ENCODE measurements around the gene TCEA2. TPM values are rescaled to one million over a fixed set of nuclear protein-coding genes. Genes with fewer than 3 reads are reported as not detected.

Gene TCEA2
- total and polyA plus RNA-seq, 2 of the 13 experiments (the other 11 are each of a cell fraction or from before 2014, with no cell fraction given) = 28.1 to 33.7 TPM

DNA sequence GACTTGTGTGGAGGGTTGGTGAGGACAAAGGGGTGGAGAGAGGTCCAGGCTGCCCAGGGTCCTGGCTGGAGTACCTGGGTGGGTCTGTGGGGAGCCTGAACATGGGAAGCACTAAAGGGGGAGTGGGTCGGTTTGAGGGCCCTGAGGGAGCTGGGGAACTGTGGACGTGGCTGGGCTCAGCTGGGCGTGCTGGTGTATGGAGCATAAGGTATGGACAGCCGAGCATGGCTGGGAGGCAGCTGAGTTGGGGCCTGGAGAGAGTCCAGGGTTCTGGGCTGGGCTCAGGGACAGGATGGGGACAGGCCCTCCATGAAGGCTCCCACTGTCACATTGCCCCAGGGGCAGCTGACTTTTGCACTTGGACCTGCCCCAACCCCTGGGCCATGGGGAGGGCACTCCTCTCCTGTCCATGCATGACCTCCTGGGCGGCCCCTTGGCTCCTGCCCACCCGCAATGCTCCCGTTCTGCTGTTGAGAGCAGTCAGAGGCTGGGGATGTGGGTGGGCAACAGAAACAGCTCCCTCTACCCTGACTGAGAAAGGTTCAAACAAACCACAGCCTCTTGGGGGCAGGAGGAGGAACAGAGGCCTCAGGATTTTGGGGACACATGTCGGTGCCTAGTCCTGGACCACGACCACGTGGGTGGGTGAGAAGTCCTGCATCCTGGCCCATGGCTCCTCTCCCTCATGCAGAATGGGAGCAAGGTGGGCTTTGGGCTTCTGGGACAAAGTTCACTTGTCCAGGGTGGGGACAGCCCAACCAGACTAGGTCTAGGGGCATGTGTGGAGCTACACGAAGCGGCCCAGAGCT, 22.6 kb upstream of the TCEA2 start (continued):
- TF ChIP-seq, protein P1, sequence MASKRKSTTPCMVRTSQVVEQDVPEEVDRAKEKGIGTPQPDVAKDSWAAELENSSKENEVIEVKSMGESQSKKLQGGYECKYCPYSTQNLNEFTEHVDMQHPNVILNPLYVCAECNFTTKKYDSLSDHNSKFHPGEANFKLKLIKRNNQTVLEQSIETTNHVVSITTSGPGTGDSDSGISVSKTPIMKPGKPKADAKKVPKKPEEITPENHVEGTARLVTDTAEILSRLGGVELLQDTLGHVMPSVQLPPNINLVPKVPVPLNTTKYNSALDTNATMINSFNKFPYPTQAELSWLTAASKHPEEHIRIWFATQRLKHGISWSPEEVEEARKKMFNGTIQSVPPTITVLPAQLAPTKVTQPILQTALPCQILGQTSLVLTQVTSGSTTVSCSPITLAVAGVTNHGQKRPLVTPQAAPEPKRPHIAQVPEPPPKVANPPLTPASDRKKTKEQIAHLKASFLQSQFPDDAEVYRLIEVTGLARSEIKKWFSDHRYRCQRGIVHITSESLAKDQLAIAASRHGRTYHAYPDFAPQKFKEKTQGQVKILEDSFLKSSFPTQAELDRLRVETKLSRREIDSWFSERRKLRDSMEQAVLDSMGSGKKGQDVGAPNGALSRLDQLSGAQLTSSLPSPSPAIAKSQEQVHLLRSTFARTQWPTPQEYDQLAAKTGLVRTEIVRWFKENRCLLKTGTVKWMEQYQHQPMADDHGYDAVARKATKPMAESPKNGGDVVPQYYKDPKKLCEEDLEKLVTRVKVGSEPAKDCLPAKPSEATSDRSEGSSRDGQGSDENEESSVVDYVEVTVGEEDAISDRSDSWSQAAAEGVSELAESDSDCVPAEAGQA (IDR thresholded peaks at IDR 0.05; ENCODE audit: low read depth) = no peak
- TF ChIP-seq, protein P1 (CRISPR knock-in tag; IDR thresholded peaks at IDR 0.05; ENCODE audit: borderline replicate concordance) = no peak
- TF ChIP-seq MEF2D (CRISPR knock-in tag; IDR thresholded peaks at IDR 0.05) = no peak; the same call in 1 of the 2 replicates
- no peak for TF ChIP-seq SYNCRIP (IDR thresholded peaks at IDR 0.05; ENCODE audit: insufficient read depth, low read depth, low read length)
- TF ChIP-seq ZNF121 (CRISPR knock-in tag; IDR thresholded peaks at IDR 0.05) = no peak
- peak; percentile 26; the same call in 1 of the 2 replicates for TF ChIP-seq SALL1 (CRISPR knock-in tag; IDR thresholded peaks at IDR 0.05)
- no peak for TF ChIP-seq MTA3 (CRISPR knock-in tag; IDR thresholded peaks at IDR 0.05)
- TF ChIP-seq, protein P2, sequence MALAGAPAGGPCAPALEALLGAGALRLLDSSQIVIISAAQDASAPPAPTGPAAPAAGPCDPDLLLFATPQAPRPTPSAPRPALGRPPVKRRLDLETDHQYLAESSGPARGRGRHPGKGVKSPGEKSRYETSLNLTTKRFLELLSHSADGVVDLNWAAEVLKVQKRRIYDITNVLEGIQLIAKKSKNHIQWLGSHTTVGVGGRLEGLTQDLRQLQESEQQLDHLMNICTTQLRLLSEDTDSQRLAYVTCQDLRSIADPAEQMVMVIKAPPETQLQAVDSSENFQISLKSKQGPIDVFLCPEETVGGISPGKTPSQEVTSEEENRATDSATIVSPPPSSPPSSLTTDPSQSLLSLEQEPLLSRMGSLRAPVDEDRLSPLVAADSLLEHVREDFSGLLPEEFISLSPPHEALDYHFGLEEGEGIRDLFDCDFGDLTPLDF (CRISPR knock-in tag; IDR thresholded peaks at IDR 0.05) = no peak
- peak; percentile 73; the same call in 1 of the 2 replicates for TF ChIP-seq ZSCAN21 (CRISPR knock-in tag; IDR thresholded peaks at IDR 0.05; ENCODE audit: borderline replicate concordance)
- no peak for TF ChIP-seq HDAC6 (IDR thresholded peaks at IDR 0.05; ENCODE audit: low read depth, low read length)
- no peak for TF ChIP-seq MAF1 (CRISPR knock-in tag; IDR thresholded peaks at IDR 0.05; ENCODE audit: borderline replicate concordance)
- no peak for TF ChIP-seq ZNF282 (IDR thresholded peaks at IDR 0.05; ENCODE audit: partially characterized antibody)
- TF ChIP-seq TGIF2 (CRISPR knock-in tag; IDR thresholded peaks at IDR 0.05) = no peak
- peak; percentile 79; the same call in 1 of the 2 replicates for TF ChIP-seq ZBTB42 (CRISPR knock-in tag; IDR thresholded peaks at IDR 0.05)
- TF ChIP-seq ZNF503 (CRISPR knock-in tag; IDR thresholded peaks at IDR 0.05) = 0 out of 2 replicates have a peak, but pooled peaks have one; percentile 42
- no peak for TF ChIP-seq ZNF761 (CRISPR knock-in tag; conservative IDR thresholded peaks at IDR 0.05)
- 0 out of 2 replicates have a peak, but pooled peaks have one; percentile 2 for TF ChIP-seq ATF2 (CRISPR knock-in tag; IDR thresholded peaks at IDR 0.05)
- TF ChIP-seq GATAD1 (CRISPR knock-in tag; IDR thresholded peaks at IDR 0.05) = 0 out of 2 replicates have a peak, but pooled peaks have one; percentile 15
